HCT116 (cell line): Measurements from ENCODE around the gene TIGAR. TPM values are rescaled to one million over a fixed set of nuclear protein-coding genes. Genes with fewer than 3 reads are reported as not detected.

Source experiments
- ATAC-seq: fragments of 200-7000 bp; cut with Tn5 transposase; 2 replicates; pipeline ENCODE4 v1.9.1; 2020; ENCODE audit warnings: mild to moderate bottlenecking, moderate library complexity
- BruUV-seq: library from RNA; stranded (reverse); fragments of 400-500 nt; replicated peaks from 2 replicates; lab custom pipeline; 2021; lab: Mats Ljungman, UMichigan
- CTCF ChIA-PET: fragments of 300-600 bp; sonication (Branson Sonifier 250); formaldehyde crosslinking; loops from one replicate; lab custom pipeline; 2021; ENCODE audit warnings: antibody characterized with exemption; lab: Charles Lee
- POLR2A ChIA-PET: fragments of 300-600, 350-600 bp; sonication (Branson Sonifier 250); formaldehyde crosslinking; loops from one replicate; lab custom pipeline; 2021; ENCODE audit warnings: antibody characterized with exemption; lab: Charles Lee
- RAD21 ChIA-PET, 2 experiments: fragments of 300-600 bp; sonication (Branson Sonifier 250); formaldehyde crosslinking; loops; one replicate each; lab custom pipeline; 2023; ENCODE audit warnings: low total read pairs in 2 of 2; ENCODE audit not compliant: uncharacterized antibody in 2 of 2, unreplicated experiment in 2 of 2, low non-redundant PET in 1 of 2; lab: Charles Lee
- DNase-seq: peaks from one replicate; pipeline ENCODE4 v3.0.0-alpha.2; 2010; ENCODE audit warnings: low read depth, low spot score
- H2AFZ ChIP-seq: fragments of 200-600 bp; shearing (Covaris generic), sonication (generic); 2 replicates; pipeline ENCODE4 v1.6.1; 2017; ENCODE audit warnings: low read depth, mixed run types, mixed read lengths, antibody characterized with exemption, low read length; ENCODE audit not compliant: poor library complexity, severe bottlenecking
- H3K27ac ChIP-seq: 2 replicates; pipeline ENCODE4 v1.5.1; 2012; ENCODE audit warnings: low read depth, low read length
- H3K27me3 ChIP-seq: fragments of 200-600 bp; sonication (generic); 2 replicates; pipeline ENCODE4 v1.6.1; 2016; ENCODE audit warnings: mixed run types, low read length, mixed read lengths; ENCODE audit not compliant: insufficient read depth
- H3K36me3 ChIP-seq, 2 experiments: fragments of 200-500 bp in 1 of 2; fragments of 200-600 bp in 1 of 2; sonication (Bioruptor generic) in 1 of 2; sonication (generic) in 1 of 2; 2 replicates each; pipeline versions ENCODE4 v1.5.1 to v1.6.1; 2014 to 2016; ENCODE audit warnings: low read length in 2 of 2, inconsistent platforms in 1 of 2, mixed read lengths in 1 of 2, mixed run types in 1 of 2; ENCODE audit not compliant: insufficient read depth in 2 of 2, control insufficient read depth in 1 of 2
- H3K4me1 ChIP-seq, 2 experiments: fragments of 200-600 bp in 1 of 2; sonication (generic) in 1 of 2; 2 replicates each; pipeline versions ENCODE4 v1.5.1 to v1.6.1; 2012 to 2017; ENCODE audit warnings: low read length in 2 of 2, inconsistent platforms in 1 of 2, mild to moderate bottlenecking in 1 of 2, mixed read lengths in 1 of 2, mixed run types in 1 of 2, moderate library complexity in 1 of 2; ENCODE audit not compliant: insufficient read depth in 2 of 2, control insufficient read depth in 1 of 2
- H3K4me2 ChIP-seq: fragments of 200-600 bp; sonication (generic); 2 replicates; pipeline ENCODE4 v1.6.1; 2017; ENCODE audit warnings: mixed run types, low read length, mixed read lengths
- H3K4me3 ChIP-seq, 2 experiments: fragments of 200-600 bp in 1 of 2; sonication (generic) in 1 of 2; replicated peaks in 1 of 2; 2 replicates each; pipeline ENCODE4 v1.5.1; 2011 to 2016; ENCODE audit warnings: low read length in 2 of 2, control low read depth in 1 of 2, low read depth in 1 of 2, mild to moderate bottlenecking in 1 of 2, mixed read lengths in 1 of 2, mixed run types in 1 of 2
- H3K79me2 ChIP-seq: fragments of 200-600 bp; sonication (generic); 2 replicates; pipeline ENCODE4 v1.6.1; 2017; ENCODE audit warnings: mild to moderate bottlenecking, mixed run types, low read length, moderate library complexity, mixed read lengths; ENCODE audit not compliant: insufficient read depth
- H3K9ac ChIP-seq: fragments of 200-600 bp; sonication (generic); 2 replicates; pipeline ENCODE4 v1.6.1; 2016; ENCODE audit warnings: low read length, mixed read lengths
- H3K9me2 ChIP-seq: fragments of 200-600 bp; sonication (generic), shearing (Covaris generic); 2 replicates; pipeline ENCODE4 v1.6.1; 2017; ENCODE audit warnings: mixed run types, mild to moderate bottlenecking, moderate library complexity; ENCODE audit not compliant: insufficient read depth
- H3K9me3 ChIP-seq, 2 experiments: fragments of 200-500 bp in 1 of 2; fragments of 200-600 bp in 1 of 2; sonication (Bioruptor generic) in 1 of 2; sonication (generic) in 1 of 2; 2 replicates each; pipeline ENCODE4 v1.6.1; 2014 to 2017; ENCODE audit warnings: low read length in 2 of 2, mixed read lengths in 2 of 2, inconsistent platforms in 1 of 2, low read depth in 1 of 2, mild to moderate bottlenecking in 1 of 2, mixed run types in 1 of 2, moderate library complexity in 1 of 2; ENCODE audit not compliant: control insufficient read depth in 1 of 2, insufficient read depth in 1 of 2
- H4K20me1 ChIP-seq: fragments of 200-600 bp; sonication (generic), shearing (Covaris generic); 2 replicates; pipeline ENCODE4 v1.6.1; 2017; ENCODE audit warnings: mixed run types, mild to moderate bottlenecking, moderate library complexity; ENCODE audit not compliant: insufficient read depth
- CBX3 ChIP-seq: IDR thresholded peaks from 2 replicates; pipeline ENCODE4 v1.6.1; 2012; ENCODE audit warnings: low read depth
- CEBPB ChIP-seq: IDR thresholded peaks from 2 replicates; pipeline ENCODE4 v1.6.1; 2012; ENCODE audit warnings: low read depth
- EGR1 ChIP-seq: IDR thresholded peaks from 2 replicates; pipeline ENCODE4 v1.6.1; 2012; ENCODE audit warnings: low read depth
- EZH2 ChIP-seq: fragments of 200-600 bp; sonication (generic); IDR thresholded peaks from 2 replicates; pipeline ENCODE4 v1.6.1; 2017; ENCODE audit warnings: antibody characterized with exemption, mixed run types
- FOSL1 ChIP-seq: IDR thresholded peaks from 2 replicates; pipeline ENCODE4 v1.6.1; 2012; ENCODE audit warnings: low read depth
- JUND ChIP-seq: IDR thresholded peaks from 2 replicates; pipeline ENCODE4 v1.6.1; 2012
- POLR2AphosphoS5 ChIP-seq: IDR thresholded peaks from 2 replicates; pipeline ENCODE4 v1.6.1; 2011; ENCODE audit warnings: mild to moderate bottlenecking, low read depth, low read length, moderate library complexity
- RAD21 ChIP-seq: IDR thresholded peaks from 2 replicates; pipeline ENCODE4 v1.6.1; 2012; ENCODE audit warnings: low read depth, mild to moderate bottlenecking
- SP1 ChIP-seq: IDR thresholded peaks from 2 replicates; pipeline ENCODE4 v1.6.1; 2012; ENCODE audit warnings: low read depth
- SRF ChIP-seq: IDR thresholded peaks from 2 replicates; pipeline ENCODE4 v1.6.1; 2012; ENCODE audit warnings: low read depth
- TCF7L2 ChIP-seq: IDR thresholded peaks from 2 replicates; pipeline ENCODE4 v1.7.0; 2011; ENCODE audit warnings: borderline replicate concordance, inconsistent platforms; ENCODE audit not compliant: insufficient read depth, insufficient read length; ENCODE audit errors: extremely low read depth
- YY1 ChIP-seq: IDR thresholded peaks from 2 replicates; pipeline ENCODE4 v1.6.1; 2011; ENCODE audit warnings: low read length, low read depth, moderate library complexity, mild to moderate bottlenecking; ENCODE audit not compliant: insufficient replicate concordance; ENCODE audit errors: extremely low read depth
- ZFX ChIP-seq: fragments of 450-650 bp; IDR thresholded peaks from 2 replicates; pipeline ENCODE4 v1.6.1; 2017
- ZNF274 ChIP-seq: fragments of 200-500 bp; sonication (Bioruptor generic); IDR thresholded peaks from 2 replicates; pipeline ENCODE4 v1.6.1; 2014; ENCODE audit warnings: mild to moderate bottlenecking, low read depth, low read length, inconsistent platforms
- intact Hi-C: fragments of 100-400 bp; cut with micrococcal nuclease; formaldehyde crosslinking; loops from 2 replicates; pipeline ENCODE4 v1.10.0; 2022
- total RNA-seq: library from RNA; stranded (reverse); gene quantifications from one replicate; pipeline ENCODE4 v1.2.1, GENCODE V29; 2021; ENCODE audit not compliant: unreplicated experiment
- TF ChIP-seq, protein P1 (sequence below): IDR thresholded peaks from 2 replicates; pipeline ENCODE4 v1.6.1; 2011; ENCODE audit warnings: mild to moderate bottlenecking, low read length, moderate library complexity; ENCODE audit not compliant: insufficient replicate concordance; ENCODE audit errors: extremely low read depth
- TF ChIP-seq, protein P2 (sequence below), 3 experiments: fragments of 200-600 bp in 1 of 3; sonication (generic) in 1 of 3; IDR thresholded peaks in 2 of 3; conservative IDR thresholded peaks in 1 of 3; 2 replicates each; pipeline ENCODE4 v1.5.1; 2012 to 2017; ENCODE audit warnings: low read depth in 2 of 3, low read length in 2 of 3, antibody characterized with exemption in 1 of 3, borderline replicate concordance in 1 of 3, control low read depth in 1 of 3, mild to moderate bottlenecking in 1 of 3, mixed read lengths in 1 of 3, mixed run types in 1 of 3, moderate library complexity in 1 of 3; ENCODE audit not compliant: insufficient read depth in 1 of 3

Gene TIGAR
- total RNA-seq, 1 experiment from 2014 or later = 13.7 TPM

GRCh38 chr12:4280351-4281163 is 40.5 kb upstream of the TIGAR start:
- ATAC-seq = no peak
- intact Hi-C loops = no loop called here
- H3K4me3 ChIP-seq = no peak overlapping the region
- ChIA-PET POLR2A (no interaction called here), RAD21 (no interaction called here), CTCF (no interaction called here)
- H3K4me1 ChIP-seq = peaks cover 5 to 7% of the 10 kb centered on the region in 2 experiments; a peak in 2 of 4 replicates
- TF ChIP-seq POLR2AphosphoS5 = no peak
- TF ChIP-seq CEBPB = no peak
- no peak for TF ChIP-seq YY1
- no peak for TF ChIP-seq JUND
- no peak for TF ChIP-seq CBX3
- TF ChIP-seq SP1 = no peak
- TF ChIP-seq TCF7L2 = no peak
- TF ChIP-seq ZFX = no peak
- no peak for TF ChIP-seq RAD21
- TF ChIP-seq, protein P1, sequence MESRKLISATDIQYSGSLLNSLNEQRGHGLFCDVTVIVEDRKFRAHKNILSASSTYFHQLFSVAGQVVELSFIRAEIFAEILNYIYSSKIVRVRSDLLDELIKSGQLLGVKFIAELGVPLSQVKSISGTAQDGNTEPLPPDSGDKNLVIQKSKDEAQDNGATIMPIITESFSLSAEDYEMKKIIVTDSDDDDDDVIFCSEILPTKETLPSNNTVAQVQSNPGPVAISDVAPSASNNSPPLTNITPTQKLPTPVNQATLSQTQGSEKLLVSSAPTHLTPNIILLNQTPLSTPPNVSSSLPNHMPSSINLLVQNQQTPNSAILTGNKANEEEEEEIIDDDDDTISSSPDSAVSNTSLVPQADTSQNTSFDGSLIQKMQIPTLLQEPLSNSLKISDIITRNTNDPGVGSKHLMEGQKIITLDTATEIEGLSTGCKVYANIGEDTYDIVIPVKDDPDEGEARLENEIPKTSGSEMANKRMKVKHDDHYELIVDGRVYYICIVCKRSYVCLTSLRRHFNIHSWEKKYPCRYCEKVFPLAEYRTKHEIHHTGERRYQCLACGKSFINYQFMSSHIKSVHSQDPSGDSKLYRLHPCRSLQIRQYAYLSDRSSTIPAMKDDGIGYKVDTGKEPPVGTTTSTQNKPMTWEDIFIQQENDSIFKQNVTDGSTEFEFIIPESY = no peak
- TF ChIP-seq, protein P2, sequence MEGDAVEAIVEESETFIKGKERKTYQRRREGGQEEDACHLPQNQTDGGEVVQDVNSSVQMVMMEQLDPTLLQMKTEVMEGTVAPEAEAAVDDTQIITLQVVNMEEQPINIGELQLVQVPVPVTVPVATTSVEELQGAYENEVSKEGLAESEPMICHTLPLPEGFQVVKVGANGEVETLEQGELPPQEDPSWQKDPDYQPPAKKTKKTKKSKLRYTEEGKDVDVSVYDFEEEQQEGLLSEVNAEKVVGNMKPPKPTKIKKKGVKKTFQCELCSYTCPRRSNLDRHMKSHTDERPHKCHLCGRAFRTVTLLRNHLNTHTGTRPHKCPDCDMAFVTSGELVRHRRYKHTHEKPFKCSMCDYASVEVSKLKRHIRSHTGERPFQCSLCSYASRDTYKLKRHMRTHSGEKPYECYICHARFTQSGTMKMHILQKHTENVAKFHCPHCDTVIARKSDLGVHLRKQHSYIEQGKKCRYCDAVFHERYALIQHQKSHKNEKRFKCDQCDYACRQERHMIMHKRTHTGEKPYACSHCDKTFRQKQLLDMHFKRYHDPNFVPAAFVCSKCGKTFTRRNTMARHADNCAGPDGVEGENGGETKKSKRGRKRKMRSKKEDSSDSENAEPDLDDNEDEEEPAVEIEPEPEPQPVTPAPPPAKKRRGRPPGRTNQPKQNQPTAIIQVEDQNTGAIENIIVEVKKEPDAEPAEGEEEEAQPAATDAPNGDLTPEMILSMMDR (IDR thresholded peaks at IDR 0.05 in 2 of 3, conservative IDR thresholded peaks at IDR 0.05 in 1 of 3; ENCODE audit: borderline replicate concordance in 1 of 3, insufficient read depth in 1 of 3, low read depth in 2 of 3, low read length in 2 of 3) = no peak
- no peak for TF ChIP-seq EZH2
- no peak for TF ChIP-seq FOSL1
- no peak for TF ChIP-seq ZNF274
- TF ChIP-seq SRF = no peak
- no peak for TF ChIP-seq EGR1
- no peaks in the 10 kb centered on the region for H3K9me2 ChIP-seq
- H3K79me2 ChIP-seq = no peaks in the 10 kb centered on the region
- H3K27ac ChIP-seq = no peak overlapping the region
- no peaks in the 10 kb centered on the region for H3K36me3 ChIP-seq
- no peaks in the 10 kb centered on the region for H4K20me1 ChIP-seq
- H3K9ac ChIP-seq = no peak overlapping the region
- no peak overlapping the region for H3K4me2 ChIP-seq
- no TSS peak for BruUV-seq
- no peaks in the 10 kb centered on the region for H3K9me3 ChIP-seq
- 0 out of 2 replicates have a peak, but pooled peaks cover 6% of the 10 kb centered on the region for H3K27me3 ChIP-seq
- no peak for DNase-seq
- no peak overlapping the region for H2AFZ ChIP-seq
